Measurements from ENCODE around the gene SCYL1. TPM values are rescaled to one million over a fixed set of nuclear protein-coding genes. Genes with fewer than 3 reads are reported as not detected.

SCYL1 gene
- total RNA-seq, 1 donor from 2014 or later: 75.7 TPM

GRCh38 chr11:65503368-65503948 is 21.4 kb upstream of the SCYL1 start:
- no peak for TF ChIP-seq CTCF (IDR thresholded peaks at IDR 0.05)
- H3K4me3 Mint-ChIP-seq: no peak overlapping the region
- intact Hi-C loops (cut with micrococcal nuclease): no loop called here

GRCh38 chr11:65503949-65504673 is 20.8 kb upstream of the SCYL1 start:
- peaks cover 53% of the 10 kb centered on the region for H3K4me1 Mint-ChIP-seq
- TF ChIP-seq CTCF (IDR thresholded peaks at IDR 0.05): no peak
- ChIA-PET CTCF (interaction anchor here (0.6 to 16.7 kb wide), 2 partner anchors 26 to 84 kb away, joined by 3 to 289 read pairs; partner anchors contain the start of gene NEAT1), POLR2A (interaction anchor here (0.6 to 26.3 kb wide), 14 partner anchors 12 to 142 kb away, joined by 3 to 3752 read pairs (median 8); partner anchors contain the start of genes FAM89B, FRMD8, MALAT1 and NEAT1)
- intact Hi-C loops (cut with micrococcal nuclease): no loop called here
- DNase-seq (no peak), ATAC-seq (ENCODE audit: low read depth) (no peak)
- peak overlapping the region; percentile 82 for H3K27ac Mint-ChIP-seq
- no peak overlapping the region for H3K4me3 Mint-ChIP-seq
- H3K36me3 Mint-ChIP-seq (ENCODE audit: low read depth): peaks cover 39% of the 10 kb centered on the region
- no peaks in the 10 kb centered on the region for H3K9me3 Mint-ChIP-seq
- no peaks in the 10 kb centered on the region for H3K27me3 Mint-ChIP-seq

More at GRCh38 chr11:65503368-65503948, 21.4 kb upstream of the SCYL1 start:
- Mint-ChIP-seq H3K4me1 (peaks cover 56% of the 10 kb centered on the region), H3K36me3 (ENCODE audit: low read depth) (peaks cover 39% of the 10 kb centered on the region), H3K27ac (peak overlapping the region; percentile 82), H3K27me3 (no peaks in the 10 kb centered on the region), H3K9me3 (no peaks in the 10 kb centered on the region)
- CTCF ChIA-PET: interaction anchor here (16.7 kb wide), 1 partner anchor 83 kb away, joined by 289 read pairs; the partner anchor contains the start of gene NEAT1
- DNase-seq: no peak
- POLR2A ChIA-PET: interaction anchor here (0.6 to 26.3 kb wide), 9 partner anchors 12 to 120 kb away, joined by 3 to 3752 read pairs (median 535); partner anchors contain the start of genes FRMD8, MALAT1, NEAT1 and SLC25A45
- ATAC-seq (ENCODE audit: low read depth): no peak

GRCh38 chr11:65504674-65505465 is 20.0 kb upstream of the SCYL1 start:
- no peaks in the 10 kb centered on the region for H3K27me3 Mint-ChIP-seq
- no peak for DNase-seq

More at GRCh38 chr11:65504674-65505465, 20.0 kb upstream of the SCYL1 start:
- no peak for TF ChIP-seq CTCF (IDR thresholded peaks at IDR 0.05)
- Mint-ChIP-seq H3K36me3 (ENCODE audit: low read depth) (peaks cover 39% of the 10 kb centered on the region), H3K4me1 (peaks cover 57% of the 10 kb centered on the region), H3K4me3 (no peak overlapping the region), H3K27ac (peak overlapping the region; percentile 82), H3K9me3 (no peaks in the 10 kb centered on the region)
- ChIA-PET POLR2A (interaction anchor here (0.6 to 26.3 kb wide), 22 partner anchors 13 to 171 kb away, joined by 3 to 3752 read pairs (median 8); partner anchors contain the start of genes DPF2, EHBP1L1, FAM89B and FRMD8), CTCF (interaction anchor here (0.6 to 16.7 kb wide), 5 partner anchors 27 to 142 kb away, joined by 3 to 289 read pairs (median 5); partner anchors contain the start of genes NEAT1 and SLC25A45)
- no peak for ATAC-seq (ENCODE audit: low read depth)
- intact Hi-C loops (cut with micrococcal nuclease): no loop called here

All from activated B cell treated with CpG ODN at 0.5 μM for 24 hours (primary cell).